GM12873 (cell line): ENCODE data around the gene BICD2.

Experiments used
- CTCF ChIP-seq: IDR thresholded peaks from 2 replicates; pipeline ENCODE4 v1.5.1; 2012; ENCODE audit warnings: low read depth, mild to moderate bottlenecking, moderate library complexity, low read length, control low read depth; ENCODE audit not compliant: insufficient read depth; ENCODE audit errors: missing control alignments

The BICD2 gene

GRCh38 chr9:92795598-92796336, 31.1 kb upstream of the BICD2 start:
- TF ChIP-seq CTCF: no peak

GRCh38 chr9:92795000-92795399, 30.4 kb upstream of the BICD2 start:
- TF ChIP-seq CTCF: no peak

- no peak for TF ChIP-seq CTCF
Observed at GRCh38 chr9:92794426-92794825, 29.8 kb upstream of the BICD2 start.

- TF ChIP-seq CTCF: peak; percentile 86
Observed at GRCh38 chr9:92790542-92791527, 26.2 kb upstream of the BICD2 start.

- no peak for TF ChIP-seq CTCF
Observed at GRCh38 chr9:92786298-92786697, 21.7 kb upstream of the BICD2 start.

- TF ChIP-seq CTCF: no peak
Observed at GRCh38 chr9:92781899-92782298, 17.3 kb upstream of the BICD2 start.

- TF ChIP-seq CTCF: no peak
Observed at GRCh38 chr9:92780206-92780605, 15.6 kb upstream of the BICD2 start.
